Raji (cell line): ENCODE data around the gene IL27RA.

Source experiments
- POLR2A ChIP-seq: IDR thresholded peaks from 2 replicates; pipeline ENCODE4 v1.6.1; 2011; ENCODE audit warnings: low read depth, low read length, control low read depth; ENCODE audit not compliant: insufficient read depth

Gene IL27RA

GRCh38 chr19:14085309-14085995 is 53.9 kb downstream of the IL27RA start, which contains the start of gene C19orf67:
Gene C19orf67 (minus strand): TSS chr19:14085783. CDS start chr19:14085627, 156 bp downstream.
- no peak for TF ChIP-seq POLR2A

GRCh38 chr19:14086098-14086497 is 54.5 kb downstream of the IL27RA start:
- no peak for TF ChIP-seq POLR2A

GRCh38 chr19:14088634-14089411 is 57.3 kb downstream of the IL27RA start:
- no peak; the same call in 1 of the 2 replicates for TF ChIP-seq POLR2A

- no peak for TF ChIP-seq POLR2A
Observed at GRCh38 chr19:14089412-14089661, 57.8 kb downstream of the IL27RA start.

- no peak for TF ChIP-seq POLR2A
Observed at GRCh38 chr19:14089662-14090508, 58.3 kb downstream of the IL27RA start.

DNA sequence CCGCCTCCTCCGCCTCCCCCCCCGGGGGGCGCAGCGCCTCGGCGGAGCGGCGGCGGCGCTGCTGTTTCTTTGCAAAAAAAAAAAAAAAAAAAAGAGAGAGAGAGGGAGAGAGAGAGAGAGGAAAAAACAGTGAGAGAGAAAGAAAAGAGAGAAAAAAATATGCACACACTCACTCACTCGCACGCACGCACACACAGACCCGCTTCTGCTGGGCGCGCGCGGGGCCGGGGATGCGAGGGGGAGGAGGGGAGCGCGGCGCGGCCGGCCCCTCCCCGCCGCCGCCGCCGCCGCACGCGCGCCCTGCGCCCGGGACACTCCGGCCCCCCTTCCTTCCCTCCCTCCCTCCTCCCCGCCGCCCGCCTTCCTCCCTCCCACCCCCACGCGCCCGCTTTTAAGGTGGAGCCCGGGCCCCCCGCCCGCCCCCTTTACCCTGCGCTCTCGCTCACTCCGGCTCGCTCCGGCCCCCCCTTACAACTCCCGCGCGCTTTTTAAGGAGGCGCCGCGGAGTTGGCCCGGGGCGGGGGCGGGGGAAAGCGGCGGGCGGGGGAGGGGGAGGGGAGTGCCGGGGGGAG is 59.0 kb downstream of the IL27RA start, which contains the start of gene SAMD1:
Gene SAMD1 (minus strand): TSS at position 243 of the 572 bp plus-strand sequence.
- no peak for TF ChIP-seq POLR2A

GRCh38 chr19:14091081-14091812 is 59.7 kb downstream of the IL27RA start:
- peak; percentile 72 for TF ChIP-seq POLR2A

DNA sequence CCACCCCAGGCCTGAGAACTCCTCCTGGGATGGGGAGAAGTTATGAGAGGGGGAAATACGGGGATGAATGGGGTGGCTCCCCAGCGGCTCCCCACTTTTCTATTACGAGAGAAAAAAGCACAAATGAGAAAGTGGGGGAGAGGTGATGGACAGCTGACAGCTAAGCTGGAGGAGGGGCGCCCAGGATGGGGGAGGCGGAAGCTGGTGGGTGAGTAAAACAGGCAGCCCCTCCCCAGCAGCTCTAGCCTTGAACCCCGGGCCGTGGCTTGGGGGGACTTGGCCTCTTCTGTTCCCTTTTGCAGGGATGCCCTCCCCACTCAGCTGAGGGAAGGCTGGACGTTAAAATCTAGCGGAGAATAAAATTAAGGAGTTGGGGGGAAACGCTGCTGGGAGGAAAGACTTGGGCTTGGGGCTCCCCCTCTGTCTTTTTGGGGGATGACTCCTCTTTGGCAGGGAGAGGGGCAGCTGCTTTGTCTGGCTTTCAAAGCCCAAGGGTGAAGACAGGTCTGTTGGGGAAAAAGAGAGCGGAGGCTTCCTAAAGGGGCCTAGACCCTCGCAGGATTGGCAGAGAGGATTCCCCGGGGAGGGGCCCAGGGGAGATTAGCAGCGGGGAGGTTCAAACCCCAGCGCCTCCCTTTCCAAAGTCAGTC is 60.4 kb downstream of the IL27RA start:
- peak; percentile 8; the same call in 1 of the 2 replicates for TF ChIP-seq POLR2A

DNA sequence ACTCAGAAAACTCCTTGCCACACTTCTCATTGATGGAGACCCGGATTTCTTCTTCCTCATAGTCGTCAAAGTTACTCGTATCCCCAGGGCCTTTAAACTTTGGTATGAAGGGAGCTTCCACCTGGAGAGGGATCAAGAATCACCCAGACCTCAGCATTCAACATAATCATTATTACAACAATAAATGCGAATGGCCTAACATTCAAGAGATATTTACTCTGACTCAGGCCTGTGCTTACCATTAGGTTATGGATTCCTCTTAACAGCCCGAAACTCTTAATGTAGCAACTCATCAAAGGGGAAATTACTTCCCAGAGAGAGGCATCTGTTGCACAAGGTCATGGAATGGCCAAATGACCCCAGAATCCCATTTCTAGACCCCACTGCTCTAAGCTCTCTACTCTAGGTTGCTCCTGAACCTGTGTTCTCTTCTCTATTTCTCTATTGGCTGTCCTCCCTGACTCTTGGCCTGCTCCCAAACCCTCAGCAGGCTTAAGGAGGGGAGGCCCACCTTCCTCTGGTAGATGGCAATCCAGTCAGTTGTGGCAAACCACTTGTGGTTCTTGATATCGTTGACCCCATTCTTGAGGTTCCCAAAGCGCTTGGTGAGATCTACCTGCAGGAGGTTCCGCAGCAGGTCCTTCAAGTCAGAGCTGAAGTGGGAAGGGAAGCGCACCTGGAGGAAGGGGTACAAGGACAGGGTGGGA is 61.7 kb downstream of the IL27RA start:
- TF ChIP-seq POLR2A: no peak

DNA sequence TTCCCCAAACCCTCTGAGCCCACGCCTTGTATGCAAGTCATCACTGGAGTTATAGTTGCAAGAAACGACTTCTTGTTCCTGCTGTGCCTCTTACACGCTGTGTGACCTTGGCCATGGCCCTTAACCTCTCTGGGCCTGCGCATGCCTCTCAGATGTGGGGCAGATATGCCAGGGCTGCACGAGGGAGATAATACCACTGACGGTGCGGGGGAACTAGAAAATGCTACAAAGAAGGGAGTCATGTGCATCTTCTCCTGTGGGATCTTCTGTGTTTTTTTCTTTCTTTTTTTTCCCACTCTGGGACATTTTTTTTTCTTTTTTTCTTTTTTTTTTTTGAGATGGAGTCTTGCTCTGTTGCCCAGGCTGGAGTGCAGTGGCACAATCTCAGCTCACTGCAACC is 63.3 kb downstream of the IL27RA start:
- TF ChIP-seq POLR2A: no peak

GRCh38 chr19:14096272-14096992 is 64.9 kb downstream of the IL27RA start:
- TF ChIP-seq POLR2A: no peak

- no peak for TF ChIP-seq POLR2A
Observed at GRCh38 chr19:14097532-14098151, 66.1 kb downstream of the IL27RA start.
